Hepatocyte (in vitro differentiated cells): Measurements from ENCODE around the gene ITGAE.

Source experiments
- CTCF ChIP-seq: fragments of 200-600 bp; sonication (generic); IDR thresholded peaks from 2 replicates; pipeline ENCODE4 v1.5.1; 2016; ENCODE audit warnings: antibody characterized with exemption, mild to moderate bottlenecking; ENCODE audit not compliant: poor library complexity
- EZH2 ChIP-seq: fragments of 200-600 bp; sonication (generic); IDR thresholded peaks from 2 replicates; pipeline ENCODE4 v1.6.1; 2016; ENCODE audit warnings: antibody characterized with exemption, mild to moderate bottlenecking, borderline replicate concordance

- TF ChIP-seq CTCF (no peak), EZH2 (no peak)
Measured at GRCh38 chr17:3847165-3847670, 46.2 kb upstream of the ITGAE start.
